Gastrocnemius medialis (tissue), 4 donors: Measurements from ENCODE around the gene HAAO. TPM values are rescaled to one million over a fixed set of nuclear protein-coding genes. Genes with fewer than 3 reads are reported as not detected.

Experiments used
- ATAC-seq, 2 donors: fragments of 150-250 bp; one replicate each; pipeline ENCODE4 v1.9.1; 2016
- DNase-seq, 2 donors: peaks; one replicate each; pipeline ENCODE4 v3.0.0-alpha.2; 2019
- H3K27ac ChIP-seq, 4 donors: fragments of 200-600 bp; sonication (generic); 1 replicate in 1 of 4; 2 replicates in 3 of 4; pipeline ENCODE4 v1.5.1; 2016 to 2018; ENCODE audit warnings: mild to moderate bottlenecking in 2 of 4, moderate library complexity in 1 of 4
- H3K27me3 ChIP-seq, 3 donors: fragments of 200-600 bp; sonication (generic) in 2 of 3; 1 replicate in 1 of 3; 2 replicates in 2 of 3; pipeline versions ENCODE4 v1.5.1 to v1.6.0; 2016 to 2019; ENCODE audit warnings: mild to moderate bottlenecking in 1 of 3, moderate library complexity in 1 of 3
- H3K36me3 ChIP-seq, 2 donors: fragments of 200-600 bp; sonication (generic) in 1 of 2; one replicate each; pipeline ENCODE4 v1.5.1; 2017 to 2018
- H3K4me1 ChIP-seq, 2 donors: fragments of 200-600 bp; sonication (generic) in 1 of 2; one replicate each; pipeline ENCODE4 v1.5.1; 2016 to 2017; ENCODE audit warnings: mild to moderate bottlenecking in 2 of 2
- H3K4me3 ChIP-seq, 4 donors: fragments of 200-600 bp; sonication (generic) in 3 of 4; 1 replicate in 1 of 4; 2 replicates in 3 of 4; pipeline ENCODE4 v1.5.1; 2016 to 2019; ENCODE audit warnings: mild to moderate bottlenecking in 2 of 4
- H3K9me3 ChIP-seq, 3 donors: fragments of 200-600 bp; sonication (generic) in 2 of 3; 1 replicate in 1 of 3; 2 replicates in 2 of 3; pipeline ENCODE4 v1.5.1; 2016 to 2019
- CTCF ChIP-seq, 5 experiments: fragments of 450-650 bp in 3 of 5; fragments of 200-600 bp in 2 of 5; sonication (generic) in 2 of 5; IDR thresholded peaks in 4 of 5; conservative IDR thresholded peaks in 1 of 5; 1 replicate in 4 of 5; 2 replicates in 1 of 5; pipeline ENCODE4 v1.5.1; 2016 to 2019; ENCODE audit warnings: antibody characterized with exemption in 5 of 5, mild to moderate bottlenecking in 3 of 5, moderate library complexity in 3 of 5
- POLR2A ChIP-seq, 2 donors: fragments of 450-650 bp; IDR thresholded peaks; one replicate each; pipeline ENCODE4 v1.6.1; 2017; ENCODE audit warnings: antibody characterized with exemption in 2 of 2, mild to moderate bottlenecking in 2 of 2, moderate library complexity in 2 of 2
- in situ Hi-C, 4 donors: fragments of 200-750 bp; cut with MboI; loops; one replicate each; pipeline versions ENCODE4 v1.15.0 to v1.8.0; 2017; ENCODE audit warnings: low sequenced_read_pairs in 4 of 4
- intact Hi-C: fragments of 100-400 bp; cut with DNase I; formaldehyde crosslinking; loops from one replicate; pipeline ENCODE4 v1.15.1; 2023; ENCODE audit warnings: low total_unique reads
- total RNA-seq, 4 donors: library from RNA; depleted of rRNA; stranded (reverse); fragments of >200 nt; gene quantifications; one replicate each; pipeline versions ENCODE4 v1.1.0 to v1.2.3, GENCODE V29; 2016

Gene HAAO
- total RNA-seq, 4 donors from 2014 or later: 0.53 to 2.5 (median 2.1) TPM

GRCh38 chr2:42810971-42811811, 18.8 kb upstream of the HAAO start:
- ATAC-seq (peak in 1 of 2 donors; percentile 9), DNase-seq (peak in 1 of 2 donors; percentile 52)
- Histone ChIP-seq H3K4me1 (peaks cover 6 to 11% of the 10 kb centered on the region in 2 donors), H3K27ac (peak overlapping the region; percentile 96 to 100 (median 98)), H3K27me3 (no peaks in the 10 kb centered on the region), H3K36me3 (no peaks in the 10 kb centered on the region), H3K4me3 (peak overlapping the region; percentile 68 to 97 (median 84)), H3K9me3 (no peaks in the 10 kb centered on the region)
- in situ Hi-C loops: loop anchor here in 1 of 4 donors (25.0 kb wide), 1 partner anchor 449 kb away; the partner anchor contains the start of gene COX7A2L
- intact Hi-C loops: loop anchor here (1.0 kb wide), 1 partner anchor 57 kb away; no protein-coding TSS in a partner anchor
- TF ChIP-seq CTCF (IDR thresholded peaks at IDR 0.05 in 4 of 5, conservative IDR thresholded peaks at IDR 0.05 in 1 of 5) (no peak), POLR2A (IDR thresholded peaks at IDR 0.05) (peak in 1 of 2 donors; percentile 40)

GRCh38 chr2:42810121-42810970, 18.0 kb upstream of the HAAO start:
- H3K27ac ChIP-seq: peak overlapping the region; percentile 96 to 100 (median 98)
- in situ Hi-C loops (loop anchor here in 1 of 4 donors (25.0 kb wide), 1 partner anchor 448 kb away; the partner anchor contains the start of gene COX7A2L), intact Hi-C loops (loop anchor here (1.0 kb wide), 1 partner anchor 56 kb away; no protein-coding TSS in a partner anchor)
- TF ChIP-seq POLR2A (IDR thresholded peaks at IDR 0.05) (peak; percentile 82 to 88), CTCF (IDR thresholded peaks at IDR 0.05 in 4 of 5, conservative IDR thresholded peaks at IDR 0.05 in 1 of 5) (peak in 2 of 5 experiments; percentile 10 to 14)
- H3K4me3 ChIP-seq: peak overlapping the region; percentile 68 to 97 (median 84)
- ATAC-seq (peak; percentile 80 to 90), DNase-seq (peak; percentile 89 to 96)
- peaks cover 8 to 11% of the 10 kb centered on the region in 2 donors for H3K4me1 ChIP-seq
- H3K9me3 ChIP-seq: no peaks in the 10 kb centered on the region
- no peaks in the 10 kb centered on the region for H3K27me3 ChIP-seq
- no peaks in the 10 kb centered on the region for H3K36me3 ChIP-seq

- Histone ChIP-seq H3K27ac (peak overlapping the region; percentile 96 to 100 (median 98)), H3K9me3 (no peaks in the 10 kb centered on the region), H3K36me3 (no peaks in the 10 kb centered on the region), H3K27me3 (no peaks in the 10 kb centered on the region), H3K4me1 (peaks cover 14 to 16% of the 10 kb centered on the region in 2 donors), H3K4me3 (peak overlapping the region; percentile 62 to 93 (median 71))
- intact Hi-C loops (loop anchor here (1.0 kb wide), 1 partner anchor 55 kb away; no protein-coding TSS in a partner anchor), in situ Hi-C loops (loop anchor here in 1 of 4 donors (25.0 kb wide), 1 partner anchor 447 kb away; the partner anchor contains the start of gene COX7A2L)
- TF ChIP-seq CTCF (IDR thresholded peaks at IDR 0.05 in 4 of 5, conservative IDR thresholded peaks at IDR 0.05 in 1 of 5) (peak; percentile 40 to 59 (median 57)), POLR2A (IDR thresholded peaks at IDR 0.05) (no peak)
- ATAC-seq (peak; percentile 57 to 66), DNase-seq (peak; percentile 73 to 81)
Measured at GRCh38 chr2:42809819-42810120, 17.4 kb upstream of the HAAO start.

GRCh38 chr2:42809131-42809818, 16.9 kb upstream of the HAAO start:
- H3K9me3 ChIP-seq: no peaks in the 10 kb centered on the region
- peak overlapping the region; percentile 96 to 100 (median 98) for H3K27ac ChIP-seq
- TF ChIP-seq CTCF (IDR thresholded peaks at IDR 0.05 in 4 of 5, conservative IDR thresholded peaks at IDR 0.05 in 1 of 5) (no peak), POLR2A (IDR thresholded peaks at IDR 0.05) (no peak)
- H3K36me3 ChIP-seq: no peaks in the 10 kb centered on the region
- ATAC-seq (peak in 1 of 2 donors; percentile 2), DNase-seq (peak in 1 of 2 donors; percentile 32)
- H3K4me3 ChIP-seq: peak overlapping the region; percentile 62 to 93 (median 71)
- intact Hi-C loops (no loop called here), in situ Hi-C loops (loop anchor here in 1 of 4 donors (25.0 kb wide), 1 partner anchor 447 kb away; the partner anchor contains the start of gene COX7A2L)
- H3K27me3 ChIP-seq: no peaks in the 10 kb centered on the region
- H3K4me1 ChIP-seq: peaks cover 19 to 20% of the 10 kb centered on the region in 2 donors
